SK-N-SH (cell line): ENCODE measurements around the gene PDE4D. TPM values are rescaled to one million over a fixed set of nuclear protein-coding genes. Genes with fewer than 3 reads are reported as not detected.
A peak's percentile ranks its signal among the peaks of the same experiment; 100 is the strongest.

Experiments
- CTCF ChIA-PET: fragments of 300-600, 350-600 bp; formaldehyde crosslinking; extraction: SDS; loops from one replicate; lab custom pipeline; 2021; lab: Yijun Ruan, JAX
- POLR2A ChIA-PET: fragments of 350-600 bp; sonication (Branson Sonifier 250); formaldehyde crosslinking; extraction: SDS; loops from one replicate; lab custom pipeline; 2020; ENCODE audit warnings: antibody characterized with exemption, inconsistent platforms; lab: Yijun Ruan, JAX
- DNase-seq: peaks from one replicate; pipeline ENCODE4 v3.0.0; 2012
- H2AFZ ChIP-seq: fragments of 200-600 bp; sonication (generic); 2 replicates; pipeline ENCODE4 v1.8.1; 2016; ENCODE audit warnings: antibody characterized with exemption, mild to moderate bottlenecking, low read depth
- H3F3A ChIP-seq: fragments of 200-600 bp; sonication (generic); replicated peaks from 2 replicates; pipeline ENCODE3; 2016; ENCODE audit warnings: antibody characterized with exemption, mild to moderate bottlenecking; ENCODE audit not compliant: insufficient read depth
- H3K27ac ChIP-seq, 2 experiments: fragments of 200-500 bp in 1 of 2; fragments of 200-600 bp in 1 of 2; sonication (Bioruptor generic) in 1 of 2; sonication (generic), shearing (Covaris generic) in 1 of 2; 2 replicates each; pipeline versions ENCODE4 v1.5.1 to v1.6.1; 2014 to 2016; ENCODE audit warnings: low read depth in 2 of 2, inconsistent platforms in 1 of 2, low read length in 1 of 2, mild to moderate bottlenecking in 1 of 2, mixed read lengths in 1 of 2
- H3K27me3 ChIP-seq: fragments of 200-600 bp; sonication (generic), shearing (Covaris generic); 2 replicates; pipeline ENCODE4 v1.6.1; 2016; ENCODE audit warnings: mixed run types; ENCODE audit not compliant: insufficient read depth
- H3K36me3 ChIP-seq, 2 experiments: fragments of 200-500 bp in 1 of 2; fragments of 200-600 bp in 1 of 2; sonication (Bioruptor generic) in 1 of 2; sonication (generic) in 1 of 2; replicated peaks in 1 of 2; 2 replicates each; pipeline versions ENCODE3 to v1.5.1; 2014 to 2016; ENCODE audit warnings: low read length in 1 of 2, mild to moderate bottlenecking in 1 of 2; ENCODE audit not compliant: insufficient read depth in 2 of 2, control insufficient read depth in 1 of 2
- H3K4me1 ChIP-seq, 2 experiments: fragments of 200-500 bp in 1 of 2; fragments of 200-600 bp in 1 of 2; sonication (Bioruptor generic) in 1 of 2; sonication (generic), shearing (Covaris generic) in 1 of 2; 2 replicates each; pipeline versions ENCODE4 v1.5.1 to v1.6.1; 2014 to 2016; ENCODE audit warnings: low read depth in 1 of 2, low read length in 1 of 2, mixed run types in 1 of 2; ENCODE audit not compliant: insufficient read depth in 2 of 2, control insufficient read depth in 1 of 2
- H3K4me2 ChIP-seq: fragments of 200-600 bp; sonication (generic), shearing (Covaris generic); 2 replicates; pipeline ENCODE4 v1.6.1; 2017; ENCODE audit warnings: mixed run types
- H3K4me3 ChIP-seq, 2 experiments: fragments of 200-500 bp in 1 of 2; fragments of 200-600 bp in 1 of 2; sonication (Bioruptor generic) in 1 of 2; sonication (generic), shearing (Covaris generic) in 1 of 2; 2 replicates each; pipeline versions ENCODE4 v1.5.1 to v1.8.1; 2014 to 2016; ENCODE audit warnings: low read depth in 2 of 2, inconsistent platforms in 1 of 2, low read length in 1 of 2, mild to moderate bottlenecking in 1 of 2, mixed read lengths in 1 of 2, moderate library complexity in 1 of 2
- H3K79me2 ChIP-seq: fragments of 200-600 bp; sonication (generic); 2 replicates; pipeline ENCODE4 v1.8.1; 2017; ENCODE audit warnings: mild to moderate bottlenecking; ENCODE audit not compliant: insufficient read depth
- H3K9ac ChIP-seq: fragments of 200-600 bp; sonication (generic); 2 replicates; pipeline ENCODE4 v1.6.1; 2017; ENCODE audit warnings: mixed run types
- H3K9me2 ChIP-seq: fragments of 200-600 bp; sonication (generic); 2 replicates; pipeline ENCODE4 v1.6.1; 2017; ENCODE audit warnings: mixed run types
- H3K9me3 ChIP-seq: fragments of 200-600 bp; sonication (generic); 2 replicates; pipeline ENCODE4 v1.6.1; 2017; ENCODE audit warnings: mixed run types, mild to moderate bottlenecking, moderate library complexity
- H4K20me1 ChIP-seq: fragments of 200-600 bp; sonication (generic); 2 replicates; pipeline ENCODE4 v1.6.1; 2017; ENCODE audit warnings: mild to moderate bottlenecking, mixed run types; ENCODE audit not compliant: insufficient read depth
- CHD2 ChIP-seq: fragments of 150-350 bp; IDR thresholded peaks from 2 replicates; pipeline ENCODE4 v1.6.1; 2018; ENCODE audit warnings: low read length; ENCODE audit not compliant: partially characterized antibody
- ELF1 ChIP-seq: IDR thresholded peaks from 2 replicates; pipeline ENCODE4 v1.4.0; 2012
- FOXJ3 ChIP-seq: sonication (generic); formaldehyde crosslinking; IDR thresholded peaks from 2 replicates; pipeline ENCODE4 v1.5.1; 2020; ENCODE audit warnings: mild to moderate bottlenecking, missing genetic modification reagents
- FOXM1 ChIP-seq: IDR thresholded peaks from 2 replicates; pipeline ENCODE4 v1.4.0; 2012; ENCODE audit warnings: low read depth, mild to moderate bottlenecking
- GABPA ChIP-seq: IDR thresholded peaks from 2 replicates; pipeline ENCODE4 v1.4.0; 2012; ENCODE audit warnings: low read depth, mild to moderate bottlenecking
- JUND ChIP-seq: IDR thresholded peaks from 2 replicates; pipeline ENCODE4 v1.4.0; 2012
- RAD21 ChIP-seq: IDR thresholded peaks from 2 replicates; pipeline ENCODE4 v1.6.1; 2012; ENCODE audit warnings: mild to moderate bottlenecking, low read length
- REST ChIP-seq: IDR thresholded peaks from 2 replicates; pipeline ENCODE4 v1.6.1; 2012; ENCODE audit warnings: mild to moderate bottlenecking, low read depth, low read length, moderate library complexity
- TEAD4 ChIP-seq: IDR thresholded peaks from 2 replicates; pipeline ENCODE4 v1.4.0; 2012; ENCODE audit warnings: mild to moderate bottlenecking, borderline replicate concordance; ENCODE audit not compliant: insufficient read depth
- ZBTB33 ChIP-seq: IDR thresholded peaks from 2 replicates; pipeline ENCODE4 v1.4.0; 2012; ENCODE audit warnings: low read depth, borderline replicate concordance
- WGBS: methylation state at CpG from one replicate; pipeline ENCODE4 v1.1.6; 2017; ENCODE audit warnings: low lambda C conversion rate; 5-methylcytosine and 5-hydroxymethylcytosine counted together
- polyA plus RNA-seq, 3 experiments: library from polyadenylated mRNA; depleted of rRNA; stranded (reverse); fragments of >200 nt; gene quantifications; 2 replicates each; pipeline ENCODE4 v1.2.3, GENCODE V29; 2012
- TF ChIP-seq, protein P1 (sequence below): IDR thresholded peaks from 2 replicates; pipeline ENCODE4 v1.4.0; 2012; ENCODE audit warnings: low read depth, borderline replicate concordance
- TF ChIP-seq, protein P2 (sequence below): fragments of 150-350 bp; IDR thresholded peaks from 2 replicates; pipeline ENCODE4 v1.6.1; 2017; ENCODE audit warnings: antibody characterized with exemption, low read length, low read depth, borderline replicate concordance
- TF ChIP-seq, protein P3 (sequence below): IDR thresholded peaks from 2 replicates; pipeline ENCODE4 v1.4.0; 2012; ENCODE audit warnings: low read depth

Gene PDE4D
- polyA plus RNA-seq, 1 of the 3 experiments (the other 2 are of a cell fraction), result 2.4 TPM

- WGBS, result 100% methylated on average over 1 of the region's 1 CpG
- H3K4me2 ChIP-seq, result peak overlapping the region; percentile 79; the same call in 1 of the 2 replicates
- POLR2A ChIA-PET, result no interaction called here
- H3K36me3 ChIP-seq, result no peaks in the 10 kb centered on the region
- DNase-seq, result no peak
- CTCF ChIA-PET, result interaction anchor here (0.8 to 4.5 kb wide), 28 partner anchors 9 to 486 kb away, joined by 3 to 70 read pairs (median 4); no protein-coding TSS in a partner anchor
- no peak overlapping the region for H2AFZ ChIP-seq
- no peaks in the 10 kb centered on the region for H3K27me3 ChIP-seq
- no peak overlapping the region for H3K9ac ChIP-seq
- H3K79me2 ChIP-seq, result no peaks in the 10 kb centered on the region
- no peaks in the 10 kb centered on the region for H3K9me3 ChIP-seq
- H3K9me2 ChIP-seq, result 0 out of 2 replicates have a peak, but pooled peaks cover 3% of the 10 kb centered on the region
- peak overlapping the region; percentile 58 to 93 for H3K27ac ChIP-seq
- no peak overlapping the region for H3K4me3 ChIP-seq
- H4K20me1 ChIP-seq, result no peaks in the 10 kb centered on the region
- H3K4me1 ChIP-seq, result peaks cover 4 to 22% of the 10 kb centered on the region in 2 experiments; a peak in 3 of 4 replicates
- TF ChIP-seq FOXM1 (no peak), ZBTB33 (no peak), FOXJ3 (no peak), CHD2 (no peak), ELF1 (no peak), TEAD4 (no peak), RAD21 (no peak), GABPA (no peak), JUND (no peak), REST (no peak)
- TF ChIP-seq, protein P1, sequence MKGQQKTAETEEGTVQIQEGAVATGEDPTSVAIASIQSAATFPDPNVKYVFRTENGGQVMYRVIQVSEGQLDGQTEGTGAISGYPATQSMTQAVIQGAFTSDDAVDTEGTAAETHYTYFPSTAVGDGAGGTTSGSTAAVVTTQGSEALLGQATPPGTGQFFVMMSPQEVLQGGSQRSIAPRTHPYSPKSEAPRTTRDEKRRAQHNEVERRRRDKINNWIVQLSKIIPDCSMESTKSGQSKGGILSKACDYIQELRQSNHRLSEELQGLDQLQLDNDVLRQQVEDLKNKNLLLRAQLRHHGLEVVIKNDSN, result no peak
- TF ChIP-seq, protein P2, sequence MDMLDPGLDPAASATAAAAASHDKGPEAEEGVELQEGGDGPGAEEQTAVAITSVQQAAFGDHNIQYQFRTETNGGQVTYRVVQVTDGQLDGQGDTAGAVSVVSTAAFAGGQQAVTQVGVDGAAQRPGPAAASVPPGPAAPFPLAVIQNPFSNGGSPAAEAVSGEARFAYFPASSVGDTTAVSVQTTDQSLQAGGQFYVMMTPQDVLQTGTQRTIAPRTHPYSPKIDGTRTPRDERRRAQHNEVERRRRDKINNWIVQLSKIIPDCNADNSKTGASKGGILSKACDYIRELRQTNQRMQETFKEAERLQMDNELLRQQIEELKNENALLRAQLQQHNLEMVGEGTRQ, result no peak
- TF ChIP-seq, protein P3, sequence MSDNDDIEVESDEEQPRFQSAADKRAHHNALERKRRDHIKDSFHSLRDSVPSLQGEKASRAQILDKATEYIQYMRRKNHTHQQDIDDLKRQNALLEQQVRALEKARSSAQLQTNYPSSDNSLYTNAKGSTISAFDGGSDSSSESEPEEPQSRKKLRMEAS, result no peak
- TF ChIP-seq, all 33 proteins: peak for 0
- H3F3A ChIP-seq, result peaks cover 3% of the 10 kb centered on the region
Measured at GRCh38 chr5:59661311-59661710, 232.2 kb downstream of the PDE4D start.
